Mesenchymal stem cell (in vitro differentiated cells and primary cell): ENCODE measurements around the gene SAMD9.
A peak's percentile ranks its signal among the peaks of the same experiment; 100 is the strongest.
"Not testable (repeated sequence)": the region's sequence is repeated elsewhere in the genome, so short reads cannot be mapped to it uniquely, and the experiment has no call there.

Experiments
- DNase-seq: peaks from one replicate; pipeline ENCODE4 v3.0.0-alpha.2; 2013
- H2AFZ ChIP-seq: one replicate; pipeline ENCODE4 v1.6.1; 2013; ENCODE audit warnings: low read depth, mild to moderate bottlenecking, control low read depth, inconsistent platforms, low read length, moderate library complexity
- H2AK5ac ChIP-seq: 2 replicates; pipeline ENCODE4 v1.6.1; 2013; ENCODE audit warnings: low read length, moderate library complexity, mild to moderate bottlenecking, inconsistent platforms; ENCODE audit not compliant: severe bottlenecking
- H2BK120ac ChIP-seq: one replicate; pipeline ENCODE4 v1.6.1; 2013; ENCODE audit warnings: low read depth, mild to moderate bottlenecking, inconsistent platforms, low read length, moderate library complexity
- H2BK12ac ChIP-seq, 2 experiments: one replicate each; pipeline ENCODE4 v1.6.1; 2013; ENCODE audit warnings: inconsistent platforms in 2 of 2, low read length in 2 of 2, mild to moderate bottlenecking in 2 of 2, moderate library complexity in 2 of 2, control low read depth in 1 of 2
- H2BK15ac ChIP-seq: one replicate; pipeline ENCODE4 v1.6.1; 2013; ENCODE audit warnings: mild to moderate bottlenecking, low read depth, inconsistent platforms; ENCODE audit not compliant: poor library complexity, severe bottlenecking
- H2BK5ac ChIP-seq: 2 replicates; pipeline ENCODE4 v1.6.1; 2013; ENCODE audit warnings: low read depth, mild to moderate bottlenecking, low read length, control low read depth, inconsistent platforms; ENCODE audit not compliant: poor library complexity, severe bottlenecking
- H3K14ac ChIP-seq, 2 experiments: one replicate each; pipeline ENCODE4 v1.6.1; 2013; ENCODE audit warnings: inconsistent platforms in 2 of 2, low read length in 2 of 2, control low read depth in 1 of 2, mild to moderate bottlenecking in 1 of 2, moderate library complexity in 1 of 2
- H3K18ac ChIP-seq, 2 experiments: one replicate each; pipeline ENCODE4 v1.6.1; 2013; ENCODE audit warnings: inconsistent platforms in 2 of 2, low read length in 2 of 2, control low read depth in 1 of 2, low read depth in 1 of 2, mild to moderate bottlenecking in 1 of 2
- H3K23ac ChIP-seq, 2 experiments: one replicate each; pipeline ENCODE4 v1.6.1; 2013; ENCODE audit warnings: inconsistent platforms in 2 of 2, low read length in 2 of 2, mild to moderate bottlenecking in 2 of 2, moderate library complexity in 2 of 2, control low read depth in 1 of 2
- H3K27ac ChIP-seq: 2 replicates; pipeline ENCODE4 v1.5.1; 2013; ENCODE audit warnings: mild to moderate bottlenecking, moderate library complexity, low read length, control low read depth, inconsistent platforms; ENCODE audit not compliant: poor library complexity, severe bottlenecking
- H3K27me3 ChIP-seq, 2 experiments: 2 replicates each; pipeline versions ENCODE4 v1.6.1 to v1.7.0; 2013; ENCODE audit warnings: low read length in 2 of 2, mild to moderate bottlenecking in 2 of 2, moderate library complexity in 2 of 2, control low read depth in 1 of 2, inconsistent platforms in 1 of 2; ENCODE audit not compliant: control insufficient read depth in 1 of 2, insufficient read depth in 1 of 2
- H3K36me3 ChIP-seq, 2 experiments: 2 replicates each; pipeline versions ENCODE4 v1.6.1 to v1.7.0; 2013; ENCODE audit warnings: low read length in 2 of 2, control low read depth in 1 of 2, inconsistent platforms in 1 of 2, low read depth in 1 of 2, mild to moderate bottlenecking in 1 of 2; ENCODE audit not compliant: insufficient read depth in 2 of 2, control insufficient read depth in 1 of 2
- H3K4ac ChIP-seq, 2 experiments: one replicate each; pipeline ENCODE4 v1.6.1; 2013; ENCODE audit warnings: inconsistent platforms in 2 of 2, low read length in 2 of 2, mild to moderate bottlenecking in 2 of 2, moderate library complexity in 2 of 2, control low read depth in 1 of 2, low read depth in 1 of 2
- H3K4me1 ChIP-seq: 2 replicates; pipeline ENCODE4 v1.6.1; 2013; ENCODE audit warnings: low read depth, low read length, control low read depth; ENCODE audit not compliant: control insufficient read depth, insufficient read depth
- H3K4me2 ChIP-seq: 2 replicates; pipeline ENCODE4 v1.6.1; 2013; ENCODE audit warnings: low read length, mild to moderate bottlenecking, inconsistent platforms; ENCODE audit not compliant: poor library complexity, severe bottlenecking
- H3K4me3 ChIP-seq, 2 experiments: 2 replicates each; pipeline versions ENCODE4 v1.5.1 to v1.7.0; 2013; ENCODE audit warnings: low read length in 2 of 2, mild to moderate bottlenecking in 2 of 2, control low read depth in 1 of 2, low read depth in 1 of 2; ENCODE audit not compliant: insufficient read depth in 1 of 2
- H3K79me1 ChIP-seq: replicated peaks from 2 replicates; pipeline ENCODE4 v1.6.1; 2013; ENCODE audit warnings: mild to moderate bottlenecking, control low read depth, low read length, inconsistent platforms; ENCODE audit not compliant: poor library complexity, severe bottlenecking
- H3K9ac ChIP-seq: 2 replicates; pipeline ENCODE4 v1.7.0; 2013; ENCODE audit warnings: mild to moderate bottlenecking, low read length, moderate library complexity
- H3K9me3 ChIP-seq: 2 replicates; pipeline ENCODE4 v1.7.0; 2013; ENCODE audit warnings: mild to moderate bottlenecking, low read length; ENCODE audit not compliant: control insufficient read depth
- H4K8ac ChIP-seq: one replicate; pipeline ENCODE4 v1.6.1; 2013; ENCODE audit warnings: inconsistent platforms, mild to moderate bottlenecking, low read length, moderate library complexity
- H4K91ac ChIP-seq: one replicate; pipeline ENCODE4 v1.6.1; 2013; ENCODE audit warnings: mild to moderate bottlenecking, low read length, inconsistent platforms
- WGBS: methylation state at CpG from one replicate; pipeline ENCODE4 v1.1.7; 2013; ENCODE audit warnings: mixed read lengths; 5-methylcytosine and 5-hydroxymethylcytosine counted together

SAMD9 gene

DNA sequence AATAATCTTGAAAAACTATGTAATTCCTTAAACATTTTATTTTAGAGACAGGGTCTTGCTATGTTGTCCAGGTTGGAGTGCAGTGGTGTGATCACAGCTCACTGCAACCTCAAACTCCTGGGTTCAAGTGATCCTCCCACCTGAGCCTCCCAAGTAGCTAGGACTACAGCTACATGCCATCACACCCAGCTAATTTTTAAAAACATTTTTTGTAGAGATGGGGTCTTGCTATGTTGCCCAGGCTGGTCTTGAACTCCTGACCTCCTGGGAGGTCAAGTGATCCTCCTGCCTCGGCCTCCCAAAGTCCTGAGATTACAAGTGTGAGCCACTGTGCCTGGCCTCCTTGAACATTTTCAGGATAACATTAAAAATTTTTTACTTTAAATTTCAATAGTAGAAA lies 61.2 kb downstream of the SAMD9 start:
- not testable (repeated sequence) for H2BK15ac ChIP-seq, H4K8ac ChIP-seq, H3K14ac ChIP-seq, H3K18ac ChIP-seq, H2AFZ ChIP-seq, H3K23ac ChIP-seq, H3K36me3 ChIP-seq, H3K4me2 ChIP-seq, H3K27ac ChIP-seq, H3K27me3 ChIP-seq, H2BK120ac ChIP-seq, H3K9me3 ChIP-seq, H3K9ac ChIP-seq, H3K4me1 ChIP-seq, H2BK5ac ChIP-seq, H3K79me1 ChIP-seq, DNase-seq, H3K4ac ChIP-seq, H4K91ac ChIP-seq, H3K4me3 ChIP-seq, H2AK5ac ChIP-seq, H2BK12ac ChIP-seq
- no CpG with 5 or more reads among the region's 1 CpG for WGBS

DNA sequence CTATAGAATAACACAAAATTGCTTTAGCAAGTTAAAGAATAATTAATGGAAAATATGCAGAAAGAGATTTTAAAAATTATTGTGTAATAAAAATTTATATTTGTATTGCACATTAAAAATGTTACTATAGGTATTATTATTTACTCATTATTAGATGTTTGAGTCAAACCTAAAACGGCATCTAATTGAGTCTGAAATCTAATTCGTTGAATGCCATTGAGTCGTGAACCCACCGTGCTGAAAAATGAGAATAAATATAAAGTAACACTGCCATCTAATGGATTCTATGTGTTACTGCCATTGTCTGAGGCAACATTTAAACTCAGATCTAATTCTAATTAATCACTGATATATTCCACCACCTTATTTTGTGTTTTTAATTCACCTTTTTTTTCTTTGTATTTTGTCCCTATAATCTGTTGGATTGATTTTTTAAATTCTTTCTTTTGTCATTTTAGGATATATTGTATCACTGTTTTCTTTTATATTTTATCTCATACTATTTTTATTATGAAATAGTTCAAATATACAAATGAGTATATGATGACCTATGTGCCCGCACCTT lies 62.2 kb downstream of the SAMD9 start:
- Histone ChIP-seq H3K27me3 (no peaks in the 10 kb centered on the region), H4K91ac (no peak overlapping the region), H3K9me3 (no peaks in the 10 kb centered on the region), H3K4me3 (no peak overlapping the region), H2AFZ (no peak overlapping the region), H3K23ac (no peak overlapping the region), H3K27ac (no peak overlapping the region), H3K4me2 (no peak overlapping the region), H2BK15ac (no peak overlapping the region), H2BK12ac (no peak overlapping the region), H2BK5ac (no peak overlapping the region), H3K9ac (no peak overlapping the region), H2AK5ac (no peak overlapping the region), H4K8ac (no peak overlapping the region), H3K36me3 (no peaks in the 10 kb centered on the region), H3K4me1 (no peaks in the 10 kb centered on the region), H3K4ac (no peak overlapping the region), H3K14ac (no peak overlapping the region), H3K18ac (no peak overlapping the region), H2BK120ac (no peak overlapping the region), H3K79me1 (no peaks in the 10 kb centered on the region)
- no CpG with 5 or more reads among the region's 5 CpGs for WGBS
- peak; percentile 58 for DNase-seq

DNA sequence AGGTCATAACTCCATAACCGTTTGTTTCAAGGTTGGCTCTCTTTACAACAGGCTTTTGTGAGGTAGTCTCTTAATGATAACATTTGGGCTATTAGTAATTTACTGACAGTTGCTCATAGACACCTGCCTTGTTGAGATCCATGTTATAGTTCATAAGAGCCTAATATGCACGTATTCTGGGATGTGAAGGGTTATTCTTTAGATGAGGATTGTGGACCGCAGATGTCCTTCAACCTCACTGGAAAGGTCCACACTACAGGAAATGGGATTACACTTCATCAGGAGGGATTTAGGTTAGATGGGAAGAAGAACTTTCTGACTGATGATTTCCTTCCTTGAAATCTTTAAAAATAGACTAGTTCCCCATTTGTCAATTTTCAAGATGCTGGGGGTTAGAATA lies 62.8 kb downstream of the SAMD9 start:
- Histone ChIP-seq H3K14ac (no peak overlapping the region), H3K4ac (no peak overlapping the region), H2BK12ac (no peak overlapping the region), H3K27ac (no peak overlapping the region), H2AFZ (no peak overlapping the region), H3K27me3 (no peaks in the 10 kb centered on the region), H3K4me2 (no peak overlapping the region), H2AK5ac (no peak overlapping the region), H3K18ac (no peak overlapping the region), H3K36me3 (no peaks in the 10 kb centered on the region), H3K23ac (no peak overlapping the region), H4K91ac (no peak overlapping the region), H2BK120ac (no peak overlapping the region), H2BK15ac (no peak overlapping the region), H3K9me3 (no peaks in the 10 kb centered on the region), H3K4me1 (no peaks in the 10 kb centered on the region), H3K4me3 (no peak overlapping the region), H4K8ac (no peak overlapping the region), H3K79me1 (no peaks in the 10 kb centered on the region), H2BK5ac (no peak overlapping the region), H3K9ac (no peak overlapping the region)
- DNase-seq: no peak
- 91% methylated on average over 3 of the region's 3 CpGs for WGBS

DNA sequence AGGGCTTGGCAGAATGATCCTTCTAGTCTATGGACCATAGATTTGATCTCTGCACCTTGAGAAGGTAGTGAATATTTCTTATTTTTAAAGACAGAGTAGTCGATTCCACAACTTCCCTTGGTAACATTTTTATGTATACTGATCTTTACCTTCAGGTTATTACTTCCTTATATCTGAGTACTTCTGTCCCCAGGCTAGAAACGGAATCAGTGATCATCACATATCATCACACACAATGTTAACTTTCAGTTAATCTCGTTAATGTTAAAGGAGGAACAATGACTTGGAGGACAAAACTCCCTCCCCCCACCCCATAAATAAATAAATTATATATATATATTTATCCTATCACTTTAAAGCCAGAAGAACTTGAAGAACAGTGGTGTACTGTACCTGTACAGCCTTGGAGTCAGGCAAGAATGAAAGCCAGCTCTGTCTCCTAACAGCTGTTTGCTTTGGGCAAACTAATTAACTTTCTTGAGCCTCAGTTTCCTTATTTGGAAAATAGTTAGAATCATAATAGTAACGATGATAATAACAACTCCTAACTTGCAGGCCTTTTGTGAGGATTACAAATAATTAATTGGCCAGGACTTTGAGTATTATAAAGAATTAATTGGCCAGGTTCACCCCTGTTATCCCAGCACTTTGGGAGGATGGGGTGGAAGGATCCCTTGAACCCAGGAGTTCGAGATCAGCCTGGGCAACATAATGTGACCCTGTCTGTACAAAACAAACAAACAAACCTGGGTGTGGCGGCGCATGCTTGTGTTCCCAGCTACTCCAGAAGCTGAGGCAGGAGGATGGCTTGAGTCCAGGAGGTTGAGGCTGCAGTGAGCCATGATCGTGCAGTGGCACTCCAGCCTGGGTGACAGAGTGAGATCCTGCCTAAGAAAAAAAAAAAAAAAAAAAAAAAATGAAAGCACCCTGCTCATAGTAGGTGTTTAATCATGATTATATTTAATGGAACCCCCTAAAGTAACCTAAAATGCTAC lies 63.5 kb downstream of the SAMD9 start:
- no peak overlapping the region for H3K4ac ChIP-seq

More for the DNA sequence above, 63.5 kb downstream of the SAMD9 start:
- Histone ChIP-seq H2BK120ac (no peak overlapping the region), H2AFZ (no peak overlapping the region), H3K79me1 (no peaks in the 10 kb centered on the region), H3K9me3 (no peaks in the 10 kb centered on the region), H3K27ac (no peak overlapping the region), H3K9ac (no peak overlapping the region), H3K27me3 (no peaks in the 10 kb centered on the region), H3K4me3 (no peak overlapping the region), H3K36me3 (no peaks in the 10 kb centered on the region), H4K8ac (peak overlapping the region; percentile 41), H2BK12ac (no peak overlapping the region), H3K4me2 (no peak overlapping the region), H3K4me1 (no peaks in the 10 kb centered on the region), H4K91ac (peak overlapping the region; percentile 7), H2BK15ac (no peak overlapping the region), H2AK5ac (no peak overlapping the region), H3K23ac (no peak overlapping the region), H2BK5ac (no peak overlapping the region), H3K18ac (peak overlapping the region in 1 of 2 experiments; percentile 6), H3K14ac (no peak overlapping the region)
- DNase-seq: no peak
- WGBS: 82% methylated on average over 5 of the region's 8 CpGs
